ENCODE results near the gene P2RX7.

- TF ChIP-seq POLR2AphosphoS5 (IDR thresholded peaks at IDR 0.05; ENCODE audit: low read depth, low read length) (no peak), TAF1 (IDR thresholded peaks at IDR 0.05; ENCODE audit: borderline replicate concordance, insufficient read depth, low read length) (no peak), REST (IDR thresholded peaks at IDR 0.05; ENCODE audit: insufficient read depth in 1 of 2, low read depth in 2 of 2, low read length in 2 of 2) (no peak), FOXP2 (optimal IDR thresholded peaks at IDR 0.05; ENCODE audit: borderline replicate concordance, extremely low read depth, extremely low read length, insufficient read depth) (no peak), SIN3A (IDR thresholded peaks at IDR 0.05; ENCODE audit: borderline replicate concordance, insufficient read depth, low read length) (no peak)
These were observed 82.4 kb downstream of the P2RX7 start for GRCh38 chr12:121214855-121215745.
